IPS-18c (cell line): ENCODE data around the gene GDF9.
A peak's percentile ranks its signal among the peaks of the same experiment; 100 is the strongest.

Source experiments
- H3K4me3 ChIP-seq: 2 replicates; pipeline ENCODE4 v1.7.0; 2013; ENCODE audit warnings: low read depth, mild to moderate bottlenecking, low read length, moderate library complexity; ENCODE audit not compliant: insufficient read depth
- H3K9me3 ChIP-seq: one replicate; pipeline ENCODE4 v1.6.1; 2013; ENCODE audit warnings: mild to moderate bottlenecking, low read length, moderate library complexity; ENCODE audit not compliant: control insufficient read depth, insufficient read depth

Gene GDF9, protein sequence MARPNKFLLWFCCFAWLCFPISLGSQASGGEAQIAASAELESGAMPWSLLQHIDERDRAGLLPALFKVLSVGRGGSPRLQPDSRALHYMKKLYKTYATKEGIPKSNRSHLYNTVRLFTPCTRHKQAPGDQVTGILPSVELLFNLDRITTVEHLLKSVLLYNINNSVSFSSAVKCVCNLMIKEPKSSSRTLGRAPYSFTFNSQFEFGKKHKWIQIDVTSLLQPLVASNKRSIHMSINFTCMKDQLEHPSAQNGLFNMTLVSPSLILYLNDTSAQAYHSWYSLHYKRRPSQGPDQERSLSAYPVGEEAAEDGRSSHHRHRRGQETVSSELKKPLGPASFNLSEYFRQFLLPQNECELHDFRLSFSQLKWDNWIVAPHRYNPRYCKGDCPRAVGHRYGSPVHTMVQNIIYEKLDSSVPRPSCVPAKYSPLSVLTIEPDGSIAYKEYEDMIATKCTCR

DNA sequence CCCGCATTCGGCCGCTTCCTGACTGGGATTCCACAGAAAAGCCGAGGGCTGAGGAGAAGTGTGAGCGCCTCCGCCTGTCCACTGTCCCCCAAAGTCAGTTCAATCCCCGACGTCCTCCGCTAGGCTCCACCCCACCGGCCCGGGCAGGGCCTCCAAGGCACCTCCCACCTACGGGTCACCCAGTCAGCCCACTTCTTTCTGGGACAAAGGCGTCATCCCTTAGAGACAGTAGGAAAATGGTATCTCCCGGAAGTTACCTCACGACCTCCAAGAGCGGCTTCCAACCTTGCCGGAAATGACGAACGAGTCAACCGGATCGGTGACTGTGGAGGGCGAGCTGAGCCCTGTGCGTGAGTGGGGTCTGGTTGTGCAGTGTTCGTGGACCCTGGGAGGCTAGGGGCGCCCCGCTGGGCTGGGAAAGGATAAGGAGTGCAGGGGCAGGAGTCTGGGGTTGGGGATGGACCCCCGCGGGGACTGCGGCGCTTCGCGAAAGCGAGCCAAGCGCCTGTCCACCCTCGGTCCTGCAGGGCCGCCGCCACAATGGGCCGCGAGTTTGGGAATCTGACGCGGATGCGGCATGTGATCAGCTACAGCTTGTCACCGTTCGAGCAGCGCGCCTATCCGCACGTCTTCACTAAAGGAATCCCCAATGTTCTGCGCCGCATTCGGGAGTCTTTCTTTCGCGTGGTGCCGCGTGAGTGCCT lies at the start of gene GDF9, which contains the start of gene UQCRQ:
Gene GDF9, minus strand, starts transcription at position 128 of the 704 bp plus-strand sequence. CDS start 1,936 bp downstream, outside the sequence.
Gene UQCRQ, plus strand, starts transcription at position 301 of the 704 bp plus-strand sequence. Its CDS starts 240 bp downstream, at position 541.
- H3K4me3 ChIP-seq = peak within 1 kb of the TSS; percentile 92
- H3K9me3 ChIP-seq = no peaks in the 10 kb centered on the region

- Histone ChIP-seq H3K9me3 (peaks cover under 1% of the 10 kb centered on the region), H3K4me3 (no peak overlapping the region)
Measured at GRCh38 chr5:132915681-132916080, 49.4 kb upstream of the GDF9 start.

GRCh38 chr5:132909702-132910101 lies 43.4 kb upstream of the GDF9 start:
- peaks cover 4% of the 10 kb centered on the region for H3K9me3 ChIP-seq
- no peak overlapping the region for H3K4me3 ChIP-seq

DNA sequence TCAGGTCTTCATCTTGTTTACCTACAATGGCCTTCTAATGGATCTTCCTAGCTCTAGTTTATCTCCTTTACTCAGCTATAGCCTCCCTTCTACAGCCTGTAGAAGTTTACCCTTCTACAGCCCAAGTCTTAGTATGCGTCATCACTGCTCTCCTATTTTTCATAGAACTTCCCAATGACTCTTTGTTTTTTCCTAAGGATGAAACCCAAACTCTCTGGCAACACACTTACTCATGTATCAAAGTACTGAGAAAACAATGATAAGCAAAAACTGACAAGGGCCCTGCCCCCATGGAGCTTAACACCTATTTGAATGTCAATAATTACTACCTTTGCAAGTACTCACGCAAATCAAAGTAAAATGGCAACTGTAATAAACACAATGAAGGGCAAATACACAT lies 40.9 kb upstream of the GDF9 start:
- peaks cover 4% of the 10 kb centered on the region for H3K9me3 ChIP-seq
- H3K4me3 ChIP-seq = no peak overlapping the region

DNA sequence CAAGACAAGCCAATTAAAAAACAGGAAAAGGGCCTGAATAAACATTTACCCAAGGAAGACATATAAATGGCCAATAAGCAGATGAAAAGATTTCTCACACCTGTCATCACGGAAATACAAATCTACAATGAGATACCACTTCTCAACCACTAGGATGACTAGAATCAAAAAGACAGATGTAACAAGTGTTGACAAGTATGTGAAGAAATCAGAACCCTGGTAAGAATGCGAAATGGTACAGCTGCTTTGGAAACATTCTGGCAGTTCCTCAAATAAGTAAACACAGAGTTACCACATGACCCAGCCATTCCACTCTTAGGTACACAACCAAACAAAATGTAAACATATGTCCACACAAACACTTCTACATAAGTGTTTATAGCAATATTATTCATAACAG lies 39.7 kb upstream of the GDF9 start:
- peaks cover 4% of the 10 kb centered on the region for H3K9me3 ChIP-seq
- H3K4me3 ChIP-seq = no peak overlapping the region

GRCh38 chr5:132901730-132902129 lies 35.5 kb upstream of the GDF9 start:
- no peaks in the 10 kb centered on the region for H3K9me3 ChIP-seq
- no peak overlapping the region for H3K4me3 ChIP-seq

- Histone ChIP-seq H3K4me3 (no peak overlapping the region), H3K9me3 (no peaks in the 10 kb centered on the region)
Measured at GRCh38 chr5:132901036-132901435, 34.8 kb upstream of the GDF9 start.

DNA sequence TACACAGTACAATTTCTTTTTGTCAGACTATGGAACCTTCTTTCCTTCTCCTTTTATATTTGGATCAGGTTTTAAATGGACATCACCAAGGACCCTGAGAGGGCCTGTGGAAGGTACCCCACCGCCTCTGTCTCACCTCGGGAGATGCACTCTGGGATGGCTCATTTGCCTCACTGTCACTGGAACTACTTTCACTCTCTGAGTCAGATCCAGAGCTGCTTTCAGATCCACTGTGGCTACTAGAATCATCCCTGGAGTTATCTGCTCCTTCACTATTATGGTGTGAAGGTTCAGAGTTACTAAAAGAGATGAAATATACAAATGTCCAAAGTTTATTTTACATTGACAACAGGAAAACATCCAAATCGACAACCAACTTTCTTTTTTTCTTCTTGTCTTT lies 31.8 kb upstream of the GDF9 start:
- H3K9me3 ChIP-seq = no peaks in the 10 kb centered on the region

DNA sequence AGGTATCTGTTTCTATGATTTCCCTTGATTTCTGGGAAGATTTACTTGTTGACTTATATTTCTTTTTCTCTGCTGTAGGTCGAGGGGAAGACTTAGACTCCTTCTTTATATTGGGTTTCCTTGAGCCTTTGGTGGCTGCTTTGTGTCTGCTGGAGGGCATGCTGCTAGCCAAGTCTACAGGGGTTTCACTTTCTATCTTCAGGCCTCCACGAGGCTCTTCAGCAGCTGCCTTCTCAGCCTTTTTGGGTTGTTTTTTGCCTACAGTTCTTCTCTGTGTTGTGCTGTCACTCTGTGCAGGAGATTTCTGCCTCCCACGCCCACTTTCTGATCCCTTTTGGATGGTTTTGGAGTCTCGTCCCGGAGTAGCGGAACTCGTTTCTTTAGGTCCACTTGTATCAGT lies 30.4 kb upstream of the GDF9 start:
- Histone ChIP-seq H3K9me3 (no peaks in the 10 kb centered on the region), H3K4me3 (no peak overlapping the region)

More for the DNA sequence above, 31.8 kb upstream of the GDF9 start:
- no peak overlapping the region for H3K4me3 ChIP-seq

- H3K9me3 ChIP-seq = no peaks in the 10 kb centered on the region
- H3K4me3 ChIP-seq = no peak overlapping the region
Measured at GRCh38 chr5:132895719-132896305, 29.5 kb upstream of the GDF9 start.

- Histone ChIP-seq H3K9me3 (no peaks in the 10 kb centered on the region), H3K4me3 (no peak overlapping the region)
Measured at GRCh38 chr5:132890817-132891216, 24.5 kb upstream of the GDF9 start.

DNA sequence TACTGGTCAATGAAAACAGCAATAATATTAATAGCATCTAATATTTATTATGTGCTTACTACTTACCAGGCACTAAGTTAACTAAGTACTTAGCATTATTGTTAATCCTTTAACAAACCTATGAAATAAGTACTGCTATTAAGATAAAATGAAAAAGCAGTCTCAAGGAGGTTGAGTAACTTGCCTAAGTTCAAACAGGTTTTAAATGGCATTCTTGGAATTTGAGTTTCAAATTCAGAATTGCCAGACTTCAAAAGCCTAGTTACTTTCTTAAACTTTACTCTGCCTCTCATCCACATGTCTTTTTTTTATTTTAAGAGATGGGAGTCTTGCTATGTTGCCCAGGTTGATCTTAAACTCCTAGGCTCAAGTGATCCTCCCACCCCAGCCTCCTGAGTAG lies 23.2 kb upstream of the GDF9 start:
- Histone ChIP-seq H3K9me3 (no peaks in the 10 kb centered on the region), H3K4me3 (no peak overlapping the region)

DNA sequence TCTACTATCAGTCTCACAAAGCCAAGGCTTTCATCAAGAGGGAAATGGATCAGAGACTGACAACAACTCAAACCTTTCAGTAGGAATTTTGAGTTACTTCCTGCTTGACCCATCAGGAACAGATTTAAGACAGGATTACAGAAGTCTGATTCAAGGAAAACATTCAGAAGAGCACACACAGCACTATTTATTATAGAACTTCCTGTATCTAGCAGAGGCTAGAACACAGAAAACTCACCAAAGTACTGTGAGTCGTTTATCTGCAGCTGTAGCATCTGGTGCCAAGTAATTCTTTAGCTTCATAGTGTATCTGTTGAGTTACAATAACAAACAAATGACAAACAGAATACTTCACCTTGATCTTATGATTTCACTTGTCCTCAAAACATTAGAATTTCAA lies 21.0 kb upstream of the GDF9 start:
- no peaks in the 10 kb centered on the region for H3K9me3 ChIP-seq
- H3K4me3 ChIP-seq = no peak overlapping the region

- Histone ChIP-seq H3K4me3 (no peak overlapping the region), H3K9me3 (no peaks in the 10 kb centered on the region)
Measured at GRCh38 chr5:132886064-132886823, 20.0 kb upstream of the GDF9 start.

- Histone ChIP-seq H3K4me3 (no peak overlapping the region), H3K9me3 (no peaks in the 10 kb centered on the region)
Measured at GRCh38 chr5:132884548-132884947, 18.3 kb upstream of the GDF9 start.

DNA sequence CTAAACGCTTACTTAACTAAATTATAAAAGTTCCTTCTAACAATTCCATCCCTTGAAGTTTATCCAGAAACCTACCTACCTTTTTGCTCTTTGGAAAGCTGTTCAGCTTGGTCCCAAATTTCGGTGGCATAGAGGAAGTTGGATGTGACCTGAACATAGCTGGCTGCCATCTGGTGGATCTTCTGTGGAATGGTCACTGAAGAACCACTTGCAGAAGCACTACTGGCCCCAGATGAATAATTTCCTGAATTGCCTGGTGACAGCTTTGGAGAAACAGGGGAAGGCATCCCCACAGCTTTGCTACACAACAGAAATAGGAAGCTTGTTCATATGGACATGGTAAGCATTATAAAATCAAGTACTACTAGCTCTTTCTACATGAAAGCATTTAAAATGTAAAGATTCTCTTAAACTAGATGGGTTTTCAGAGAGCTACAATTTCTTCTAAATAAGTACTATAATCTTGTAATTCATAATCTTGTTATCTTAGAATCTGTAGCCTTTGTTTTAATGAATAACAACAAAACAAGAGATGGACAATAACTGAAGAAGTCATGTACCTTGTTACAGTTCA lies 17.1 kb upstream of the GDF9 start:
- no peak overlapping the region for H3K4me3 ChIP-seq
- no peaks in the 10 kb centered on the region for H3K9me3 ChIP-seq

DNA sequence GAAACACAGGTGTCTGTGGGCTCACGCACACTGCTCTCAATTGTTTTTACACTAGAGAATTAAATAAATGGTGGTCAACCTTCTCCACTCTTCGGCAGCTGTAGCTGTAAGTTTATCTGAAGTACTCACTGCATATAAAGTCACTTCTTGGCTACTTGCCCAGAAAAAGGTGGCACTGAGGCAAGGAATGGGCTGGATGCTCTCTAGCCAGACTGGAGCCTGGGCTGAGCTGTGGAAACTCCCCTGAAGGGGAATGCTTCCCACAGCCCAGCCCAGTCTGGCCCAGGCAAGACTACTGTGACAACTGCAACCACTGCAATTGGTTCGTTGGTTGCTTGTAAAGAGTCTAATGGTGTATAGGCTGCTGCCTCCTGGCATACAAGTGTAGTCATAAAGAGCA lies 11.7 kb upstream of the GDF9 start:
- H3K9me3 ChIP-seq = no peaks in the 10 kb centered on the region
- no peak overlapping the region for H3K4me3 ChIP-seq
